22Rv1 (cell line): ENCODE measurements around the gene AMBRA1.

Experiments used
- ZFX ChIP-seq: fragments of 450-650 bp; IDR thresholded peaks from 2 replicates; pipeline ENCODE4 v1.6.1; 2017; ENCODE audit warnings: antibody characterized with exemption, borderline replicate concordance
- TF ChIP-seq, protein P1 (sequence below): fragments of 450-650 bp; IDR thresholded peaks from 2 replicates; pipeline ENCODE4 v1.5.1; 2017; ENCODE audit warnings: mild to moderate bottlenecking

DNA sequence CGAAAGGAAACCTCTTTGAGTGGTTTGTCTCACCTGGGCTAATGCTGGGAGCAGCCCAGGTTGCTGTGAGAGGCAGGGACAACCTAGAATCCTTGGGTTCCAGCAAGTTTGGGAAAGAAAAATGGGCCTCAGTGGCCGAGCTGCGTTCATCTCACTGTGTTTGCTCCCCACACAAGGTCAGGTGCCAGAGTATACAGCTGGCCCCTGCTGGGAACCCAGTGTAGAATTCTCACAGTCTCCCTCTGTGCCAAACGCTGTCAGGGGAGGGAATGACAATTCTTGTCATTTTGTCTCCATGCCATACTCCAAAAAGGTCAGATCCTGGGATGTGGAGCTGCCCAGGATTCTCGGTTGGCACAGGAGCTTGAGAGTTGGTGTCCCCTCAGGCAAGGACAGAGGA is 242.2 kb downstream of the AMBRA1 start:
- TF ChIP-seq, protein P1, sequence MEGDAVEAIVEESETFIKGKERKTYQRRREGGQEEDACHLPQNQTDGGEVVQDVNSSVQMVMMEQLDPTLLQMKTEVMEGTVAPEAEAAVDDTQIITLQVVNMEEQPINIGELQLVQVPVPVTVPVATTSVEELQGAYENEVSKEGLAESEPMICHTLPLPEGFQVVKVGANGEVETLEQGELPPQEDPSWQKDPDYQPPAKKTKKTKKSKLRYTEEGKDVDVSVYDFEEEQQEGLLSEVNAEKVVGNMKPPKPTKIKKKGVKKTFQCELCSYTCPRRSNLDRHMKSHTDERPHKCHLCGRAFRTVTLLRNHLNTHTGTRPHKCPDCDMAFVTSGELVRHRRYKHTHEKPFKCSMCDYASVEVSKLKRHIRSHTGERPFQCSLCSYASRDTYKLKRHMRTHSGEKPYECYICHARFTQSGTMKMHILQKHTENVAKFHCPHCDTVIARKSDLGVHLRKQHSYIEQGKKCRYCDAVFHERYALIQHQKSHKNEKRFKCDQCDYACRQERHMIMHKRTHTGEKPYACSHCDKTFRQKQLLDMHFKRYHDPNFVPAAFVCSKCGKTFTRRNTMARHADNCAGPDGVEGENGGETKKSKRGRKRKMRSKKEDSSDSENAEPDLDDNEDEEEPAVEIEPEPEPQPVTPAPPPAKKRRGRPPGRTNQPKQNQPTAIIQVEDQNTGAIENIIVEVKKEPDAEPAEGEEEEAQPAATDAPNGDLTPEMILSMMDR: no peak
- TF ChIP-seq ZFX: no peak
